ENCODE results near the gene NOP53. TPM values are rescaled to one million over a fixed set of nuclear protein-coding genes. Genes with fewer than 3 reads are reported as not detected.
A peak's percentile ranks its signal among the peaks of the same experiment; 100 is the strongest.

NOP53 gene
- total RNA-seq, 3 donors from 2014 or later (not counting 1 experiment from before 2014, with no cell fraction given), result 416 to 445 (median 428) TPM

DNA sequence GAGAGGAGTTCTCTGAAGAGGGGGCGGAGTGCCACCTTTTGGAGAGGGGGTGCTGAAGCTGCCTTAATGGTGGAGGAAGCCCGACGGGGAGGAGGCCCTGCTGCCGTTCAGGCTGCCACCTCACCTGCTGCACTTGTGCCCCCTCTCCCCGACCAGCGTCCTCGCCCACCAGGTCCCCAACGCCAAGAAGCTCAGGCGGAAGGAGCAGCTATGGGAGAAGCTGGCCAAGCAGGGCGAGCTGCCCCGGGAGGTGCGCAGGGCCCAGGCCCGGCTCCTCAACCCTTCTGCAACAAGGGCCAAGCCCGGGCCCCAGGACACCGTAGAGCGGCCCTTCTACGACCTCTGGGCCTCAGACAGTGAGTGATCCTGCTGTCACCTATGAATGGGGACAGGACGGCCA is 5.4 kb downstream of the NOP53 start:
- no peak for DNase-seq

DNA sequence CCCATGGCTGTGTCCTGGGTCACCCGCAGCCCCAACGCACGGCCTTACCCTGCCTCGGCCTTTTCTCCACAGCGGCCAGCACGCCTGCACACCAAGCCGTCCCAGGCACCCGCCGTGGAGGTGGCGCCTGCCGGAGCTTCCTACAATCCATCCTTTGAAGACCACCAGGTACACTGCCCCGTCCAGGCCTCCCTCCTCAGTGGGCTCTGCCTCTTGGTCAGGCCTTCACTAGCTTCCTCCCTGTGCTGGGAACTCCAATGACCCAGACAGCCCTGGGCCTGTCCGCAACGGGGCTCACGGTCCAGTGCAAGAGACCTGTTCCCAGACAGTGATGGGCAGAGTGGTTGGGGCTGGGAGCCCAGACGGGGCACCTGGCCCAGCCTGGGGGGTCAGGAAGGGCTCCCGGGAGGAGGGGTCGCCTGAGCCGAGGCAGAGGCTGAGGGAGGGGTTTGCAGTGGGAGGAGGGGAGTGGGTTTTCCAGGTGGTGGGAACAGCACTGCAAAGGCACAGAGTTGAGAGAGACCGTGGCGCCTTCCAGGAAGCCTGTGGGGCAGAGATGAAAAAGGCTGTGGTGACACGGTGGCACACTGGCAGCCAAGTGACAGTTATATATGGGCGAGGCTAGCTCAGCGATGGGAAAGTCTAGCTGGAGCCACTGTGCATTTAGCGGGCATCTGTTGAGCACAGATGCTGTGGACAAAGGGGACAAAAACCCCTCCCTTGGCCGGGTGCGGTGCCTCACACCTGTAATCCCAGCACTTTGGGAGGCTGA is 7.3 kb downstream of the NOP53 start:
- H3K27me3 Mint-ChIP-seq (ENCODE audit: low read depth in 2 of 2), result no peaks in the 10 kb centered on the region
- DNase-seq (peak in 1 of 2 donors; percentile 40), ATAC-seq (no peak)
- Histone ChIP-seq H3K36me3 (ENCODE audit: control insufficient read depth, insufficient read depth, low read length) (peaks cover 86% of the 10 kb centered on the region), H3K4me1 (ENCODE audit: control insufficient read depth, insufficient read depth, low read length) (peaks cover 9% of the 10 kb centered on the region), H3K27ac (ENCODE audit: low read length) (no peak overlapping the region), H3K4me3 (ENCODE audit: low read length) (no peak overlapping the region), H3K9me3 (ENCODE audit: control insufficient read depth, insufficient read depth, low read length) (no peaks in the 10 kb centered on the region), H3K27me3 (ENCODE audit: control insufficient read depth, insufficient read depth, low read length) (no peaks in the 10 kb centered on the region)
- intact Hi-C loops (cut with micrococcal nuclease), result no loop called here
- H3K4me3 Mint-ChIP-seq, result no peak overlapping the region
- H3K27ac Mint-ChIP-seq, result peak overlapping the region in 1 of 2 donors; percentile 36
- H3K9me3 Mint-ChIP-seq, result no peaks in the 10 kb centered on the region
- H3K36me3 Mint-ChIP-seq, result no peaks in the 10 kb centered on the region
- 71% methylated on average over 27 of the region's 27 CpGs for WGBS (ENCODE audit: insufficient coverage)
- H3K4me1 Mint-ChIP-seq, result peaks cover 11 to 20% of the 10 kb centered on the region in 2 donors
- TF ChIP-seq, protein P1, sequence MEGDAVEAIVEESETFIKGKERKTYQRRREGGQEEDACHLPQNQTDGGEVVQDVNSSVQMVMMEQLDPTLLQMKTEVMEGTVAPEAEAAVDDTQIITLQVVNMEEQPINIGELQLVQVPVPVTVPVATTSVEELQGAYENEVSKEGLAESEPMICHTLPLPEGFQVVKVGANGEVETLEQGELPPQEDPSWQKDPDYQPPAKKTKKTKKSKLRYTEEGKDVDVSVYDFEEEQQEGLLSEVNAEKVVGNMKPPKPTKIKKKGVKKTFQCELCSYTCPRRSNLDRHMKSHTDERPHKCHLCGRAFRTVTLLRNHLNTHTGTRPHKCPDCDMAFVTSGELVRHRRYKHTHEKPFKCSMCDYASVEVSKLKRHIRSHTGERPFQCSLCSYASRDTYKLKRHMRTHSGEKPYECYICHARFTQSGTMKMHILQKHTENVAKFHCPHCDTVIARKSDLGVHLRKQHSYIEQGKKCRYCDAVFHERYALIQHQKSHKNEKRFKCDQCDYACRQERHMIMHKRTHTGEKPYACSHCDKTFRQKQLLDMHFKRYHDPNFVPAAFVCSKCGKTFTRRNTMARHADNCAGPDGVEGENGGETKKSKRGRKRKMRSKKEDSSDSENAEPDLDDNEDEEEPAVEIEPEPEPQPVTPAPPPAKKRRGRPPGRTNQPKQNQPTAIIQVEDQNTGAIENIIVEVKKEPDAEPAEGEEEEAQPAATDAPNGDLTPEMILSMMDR (IDR thresholded peaks at IDR 0.05), result no peak

More for the DNA sequence above, 5.4 kb downstream of the NOP53 start:
- no peaks in the 10 kb centered on the region for H3K9me3 Mint-ChIP-seq
- no peak for ATAC-seq
- WGBS (ENCODE audit: insufficient coverage), result 96% methylated on average over 18 of the region's 18 CpGs
- Histone ChIP-seq H3K9me3 (ENCODE audit: control insufficient read depth, insufficient read depth, low read length) (no peaks in the 10 kb centered on the region), H3K4me1 (ENCODE audit: control insufficient read depth, insufficient read depth, low read length) (peaks cover 20% of the 10 kb centered on the region), H3K27ac (ENCODE audit: low read length) (no peak overlapping the region), H3K27me3 (ENCODE audit: control insufficient read depth, insufficient read depth, low read length) (no peaks in the 10 kb centered on the region), H3K36me3 (ENCODE audit: control insufficient read depth, insufficient read depth, low read length) (peaks cover 71% of the 10 kb centered on the region), H3K4me3 (ENCODE audit: low read length) (no peak overlapping the region)
- H3K27me3 Mint-ChIP-seq (ENCODE audit: low read depth in 2 of 2), result no peaks in the 10 kb centered on the region
- H3K4me3 Mint-ChIP-seq, result no peak overlapping the region
- intact Hi-C loops (cut with micrococcal nuclease), result no loop called here
- H3K27ac Mint-ChIP-seq, result no peak overlapping the region
- TF ChIP-seq, protein P1 (IDR thresholded peaks at IDR 0.05), result no peak
- H3K36me3 Mint-ChIP-seq, result no peaks in the 10 kb centered on the region
- peaks cover 11 to 20% of the 10 kb centered on the region in 2 donors for H3K4me1 Mint-ChIP-seq

DNA sequence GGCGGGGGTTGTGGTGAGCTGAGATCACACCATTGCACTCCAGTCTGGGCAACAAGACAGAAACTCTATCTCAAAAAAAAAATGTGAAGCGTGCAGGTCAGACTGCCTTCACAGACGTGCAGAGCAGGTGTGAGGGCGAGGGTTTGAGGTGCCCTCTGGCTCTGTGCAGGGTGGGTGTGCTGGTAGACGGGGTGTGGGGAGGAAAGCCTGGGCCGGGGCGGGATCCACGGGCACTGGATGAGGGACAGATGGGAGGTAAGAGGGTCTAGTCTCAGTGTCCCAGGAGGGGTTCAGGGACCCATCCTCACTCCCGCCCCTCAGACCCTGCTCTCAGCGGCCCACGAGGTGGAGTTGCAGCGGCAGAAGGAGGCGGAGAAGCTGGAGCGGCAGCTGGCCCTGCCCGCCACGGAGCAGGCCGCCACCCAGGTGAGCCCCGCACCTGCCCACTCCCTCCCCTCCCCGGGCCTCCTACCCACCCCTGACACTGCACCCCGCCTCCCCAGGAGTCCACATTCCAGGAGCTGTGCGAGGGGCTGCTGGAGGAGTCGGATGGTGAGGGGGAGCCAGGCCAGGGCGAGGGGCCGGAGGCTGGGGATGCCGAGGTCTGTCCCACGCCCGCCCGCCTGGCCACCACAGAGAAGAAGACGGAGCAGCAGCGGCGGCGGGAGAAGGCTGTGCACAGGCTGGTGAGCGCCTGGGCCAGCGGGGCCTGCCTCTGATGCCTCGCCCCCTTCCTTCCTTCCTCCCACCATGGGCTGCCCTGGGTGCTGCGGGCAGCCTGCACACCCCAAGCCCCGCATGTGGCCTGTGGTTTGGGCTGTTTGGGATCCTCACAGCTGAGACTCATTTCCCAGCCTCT is 9.1 kb downstream of the NOP53 start:
- H3K27ac Mint-ChIP-seq, result peak overlapping the region in 1 of 2 donors; percentile 38
- peaks cover 10% of the 10 kb centered on the region for H3K36me3 Mint-ChIP-seq
- no peak overlapping the region for H3K4me3 Mint-ChIP-seq
- intact Hi-C loops (cut with micrococcal nuclease), result no loop called here
- no peaks in the 10 kb centered on the region for H3K27me3 ChIP-seq (ENCODE audit: control insufficient read depth, insufficient read depth, low read length)
- no peak overlapping the region for H3K27ac ChIP-seq (ENCODE audit: low read length)
- H3K4me1 ChIP-seq (ENCODE audit: control insufficient read depth, insufficient read depth, low read length), result peaks cover 1% of the 10 kb centered on the region
- TF ChIP-seq, protein P1 (IDR thresholded peaks at IDR 0.05), result no peak
- peaks cover 2 to 3% of the 10 kb centered on the region in 2 donors for H3K9me3 Mint-ChIP-seq
- peaks cover 0 to 6% of the 10 kb centered on the region in 2 donors for H3K4me1 Mint-ChIP-seq
- H3K36me3 ChIP-seq (ENCODE audit: control insufficient read depth, insufficient read depth, low read length), result peaks cover 78% of the 10 kb centered on the region
- no peaks in the 10 kb centered on the region for H3K27me3 Mint-ChIP-seq (ENCODE audit: low read depth in 2 of 2)
- H3K4me3 ChIP-seq (ENCODE audit: low read length), result no peak overlapping the region
- no peaks in the 10 kb centered on the region for H3K9me3 ChIP-seq (ENCODE audit: control insufficient read depth, insufficient read depth, low read length)
- 92% methylated on average over 35 of the region's 37 CpGs for WGBS (ENCODE audit: insufficient coverage)
- DNase-seq (no peak), ATAC-seq (peak in 1 of 3 donors; percentile 12)
